Measurements from ENCODE around the gene ABCC5. TPM values are rescaled to one million over a fixed set of nuclear protein-coding genes. Genes with fewer than 3 reads are reported as not detected.
A peak's percentile ranks its signal among the peaks of the same experiment; 100 is the strongest.

ABCC5 gene
- total RNA-seq, 1 donor from 2014 or later: 52.0 TPM

- TF ChIP-seq, protein P1, sequence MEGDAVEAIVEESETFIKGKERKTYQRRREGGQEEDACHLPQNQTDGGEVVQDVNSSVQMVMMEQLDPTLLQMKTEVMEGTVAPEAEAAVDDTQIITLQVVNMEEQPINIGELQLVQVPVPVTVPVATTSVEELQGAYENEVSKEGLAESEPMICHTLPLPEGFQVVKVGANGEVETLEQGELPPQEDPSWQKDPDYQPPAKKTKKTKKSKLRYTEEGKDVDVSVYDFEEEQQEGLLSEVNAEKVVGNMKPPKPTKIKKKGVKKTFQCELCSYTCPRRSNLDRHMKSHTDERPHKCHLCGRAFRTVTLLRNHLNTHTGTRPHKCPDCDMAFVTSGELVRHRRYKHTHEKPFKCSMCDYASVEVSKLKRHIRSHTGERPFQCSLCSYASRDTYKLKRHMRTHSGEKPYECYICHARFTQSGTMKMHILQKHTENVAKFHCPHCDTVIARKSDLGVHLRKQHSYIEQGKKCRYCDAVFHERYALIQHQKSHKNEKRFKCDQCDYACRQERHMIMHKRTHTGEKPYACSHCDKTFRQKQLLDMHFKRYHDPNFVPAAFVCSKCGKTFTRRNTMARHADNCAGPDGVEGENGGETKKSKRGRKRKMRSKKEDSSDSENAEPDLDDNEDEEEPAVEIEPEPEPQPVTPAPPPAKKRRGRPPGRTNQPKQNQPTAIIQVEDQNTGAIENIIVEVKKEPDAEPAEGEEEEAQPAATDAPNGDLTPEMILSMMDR (IDR thresholded peaks at IDR 0.05; ENCODE audit: insufficient read depth, low read depth, low read length): no peak
- TF ChIP-seq EZH2 (IDR thresholded peaks at IDR 0.05; ENCODE audit: insufficient read depth, low read length): no peak
- Histone ChIP-seq H3K27me3 (ENCODE audit: insufficient read depth, low read length) (peaks cover 2% of the 10 kb centered on the region), H2AFZ (ENCODE audit: low read depth, low read length) (no peak overlapping the region), H3K9me3 (ENCODE audit: insufficient read depth, low read depth, low read length) (no peaks in the 10 kb centered on the region), H3K4me2 (ENCODE audit: low read length) (peak overlapping the region; percentile 86), H4K20me1 (ENCODE audit: insufficient read depth, low read length) (peaks cover 41% of the 10 kb centered on the region), H3K79me2 (ENCODE audit: insufficient read depth, low read length) (peaks cover 62% of the 10 kb centered on the region), H3K4me3 (ENCODE audit: insufficient read depth, low read depth, low read length) (peak overlapping the region; percentile 89), H3K4me1 (ENCODE audit: insufficient read depth, low read length) (peaks cover 9% of the 10 kb centered on the region), H3K36me3 (ENCODE audit: insufficient read depth, low read length) (no peaks in the 10 kb centered on the region), H3K27ac (ENCODE audit: low read depth, low read length) (no peak overlapping the region), H3K9ac (ENCODE audit: low read length) (peak overlapping the region; percentile 93)
- H3K36me3 Mint-ChIP-seq (ENCODE audit: low read depth, unreplicated experiment): no peaks in the 10 kb centered on the region
- FAIRE-seq (no peak), DNase-seq (ENCODE audit: low read depth) (no peak)
- peak overlapping the region; percentile 99 for H3K4me3 Mint-ChIP-seq (ENCODE audit: unreplicated experiment)
- H3K27ac Mint-ChIP-seq (ENCODE audit: unreplicated experiment): peak overlapping the region; percentile 96
- no peaks in the 10 kb centered on the region for H3K9me3 Mint-ChIP-seq (ENCODE audit: unreplicated experiment)
- peaks cover 11% of the 10 kb centered on the region for H3K27me3 Mint-ChIP-seq (ENCODE audit: low read depth, unreplicated experiment)
- peaks cover 13% of the 10 kb centered on the region for H3K4me1 Mint-ChIP-seq (ENCODE audit: low read depth, unreplicated experiment)
Measured at GRCh38 chr3:183883291-183884096, 134.2 kb downstream of the ABCC5 start.

GRCh38 chr3:183880121-183880520 lies 137.6 kb downstream of the ABCC5 start:
- no peaks in the 10 kb centered on the region for H3K9me3 Mint-ChIP-seq (ENCODE audit: unreplicated experiment)
- H3K27me3 ChIP-seq (ENCODE audit: insufficient read depth, low read length): no peaks in the 10 kb centered on the region
- H3K36me3 ChIP-seq (ENCODE audit: insufficient read depth, low read length): no peaks in the 10 kb centered on the region
- H4K20me1 ChIP-seq (ENCODE audit: insufficient read depth, low read length): peaks cover 68% of the 10 kb centered on the region
- FAIRE-seq (no peak), DNase-seq (ENCODE audit: low read depth) (no peak)
- no peak for TF ChIP-seq EZH2 (IDR thresholded peaks at IDR 0.05; ENCODE audit: insufficient read depth, low read length)
- H3K4me3 ChIP-seq (ENCODE audit: insufficient read depth, low read depth, low read length): no peak overlapping the region
- no peaks in the 10 kb centered on the region for H3K9me3 ChIP-seq (ENCODE audit: insufficient read depth, low read depth, low read length)
- H2AFZ ChIP-seq (ENCODE audit: low read depth, low read length): no peak overlapping the region
- H3K79me2 ChIP-seq (ENCODE audit: insufficient read depth, low read length): peaks cover 90% of the 10 kb centered on the region
- no peaks in the 10 kb centered on the region for H3K27me3 Mint-ChIP-seq (ENCODE audit: low read depth, unreplicated experiment)
- no peak overlapping the region for H3K4me3 Mint-ChIP-seq (ENCODE audit: unreplicated experiment)
- H3K4me1 ChIP-seq (ENCODE audit: insufficient read depth, low read length): peaks cover 8% of the 10 kb centered on the region
- peaks cover 5% of the 10 kb centered on the region for H3K36me3 Mint-ChIP-seq (ENCODE audit: low read depth, unreplicated experiment)
- H3K27ac ChIP-seq (ENCODE audit: low read depth, low read length): no peak overlapping the region
- H3K9ac ChIP-seq (ENCODE audit: low read length): no peak overlapping the region
- H3K4me1 Mint-ChIP-seq (ENCODE audit: low read depth, unreplicated experiment): peaks cover 15% of the 10 kb centered on the region
- H3K4me2 ChIP-seq (ENCODE audit: low read length): no peak overlapping the region
- H3K27ac Mint-ChIP-seq (ENCODE audit: unreplicated experiment): no peak overlapping the region

DNA sequence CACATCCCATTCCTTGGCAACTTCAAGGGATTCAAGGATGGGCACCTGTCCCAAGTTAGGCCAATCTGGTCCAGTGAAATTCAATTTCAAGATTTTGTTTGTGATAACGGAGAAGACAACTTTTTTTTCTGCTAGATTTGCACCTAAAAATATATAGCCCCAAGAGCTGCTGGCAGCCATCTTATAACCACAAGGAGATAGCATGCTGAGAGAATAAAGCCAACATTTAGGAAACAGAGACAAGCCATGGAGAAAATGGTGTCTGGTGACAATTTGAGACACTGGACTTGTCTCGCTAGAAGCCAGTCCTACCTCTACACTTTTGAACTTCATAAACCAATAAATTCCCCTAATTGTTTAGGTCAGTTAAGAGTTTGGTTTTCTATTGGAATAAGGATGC lies 138.4 kb downstream of the ABCC5 start:
- no peak for FAIRE-seq
- H3K4me3 ChIP-seq (ENCODE audit: insufficient read depth, low read depth, low read length): no peak overlapping the region
- Mint-ChIP-seq H3K9me3 (ENCODE audit: unreplicated experiment) (no peaks in the 10 kb centered on the region), H3K4me3 (ENCODE audit: unreplicated experiment) (no peak overlapping the region), H3K36me3 (ENCODE audit: low read depth, unreplicated experiment) (peaks cover 5% of the 10 kb centered on the region), H3K4me1 (ENCODE audit: low read depth, unreplicated experiment) (peaks cover 15% of the 10 kb centered on the region), H3K27ac (ENCODE audit: unreplicated experiment) (no peak overlapping the region), H3K27me3 (ENCODE audit: low read depth, unreplicated experiment) (no peaks in the 10 kb centered on the region)
- H3K79me2 ChIP-seq (ENCODE audit: insufficient read depth, low read length): peaks cover 90% of the 10 kb centered on the region
- H3K4me2 ChIP-seq (ENCODE audit: low read length): no peak overlapping the region
- no peak overlapping the region for H3K9ac ChIP-seq (ENCODE audit: low read length)
- H3K27me3 ChIP-seq (ENCODE audit: insufficient read depth, low read length): no peaks in the 10 kb centered on the region
- no peak overlapping the region for H3K27ac ChIP-seq (ENCODE audit: low read depth, low read length)
- H3K4me1 ChIP-seq (ENCODE audit: insufficient read depth, low read length): peaks cover 6% of the 10 kb centered on the region
- H3K36me3 ChIP-seq (ENCODE audit: insufficient read depth, low read length): no peaks in the 10 kb centered on the region
- H4K20me1 ChIP-seq (ENCODE audit: insufficient read depth, low read length): peaks cover 77% of the 10 kb centered on the region
- no peak overlapping the region for H2AFZ ChIP-seq (ENCODE audit: low read depth, low read length)
- no peak for TF ChIP-seq EZH2 (IDR thresholded peaks at IDR 0.05; ENCODE audit: insufficient read depth, low read length)
- TF ChIP-seq, protein P1 (IDR thresholded peaks at IDR 0.05; ENCODE audit: insufficient read depth, low read depth, low read length): no peak
- no peaks in the 10 kb centered on the region for H3K9me3 ChIP-seq (ENCODE audit: insufficient read depth, low read depth, low read length)
- DNase-seq (ENCODE audit: low read depth): no peak

All from astrocyte (in vitro differentiated cells and primary cell).